Tibial artery (tissue), 4 donors: ENCODE results near the gene PLA2G3.

Experiments used
- DNase-seq, 2 donors: peaks; one replicate each; pipeline ENCODE4 v3.0.0-alpha.2; 2019
- H3K27ac ChIP-seq, 2 donors: fragments of 200-600 bp; sonication (generic) in 1 of 2; 1 replicate in 1 of 2; 2 replicates in 1 of 2; pipeline ENCODE4 v1.5.1; 2018 to 2019; ENCODE audit warnings: mild to moderate bottlenecking in 1 of 2
- H3K27me3 ChIP-seq, 2 donors: fragments of 200-600 bp; sonication (generic) in 1 of 2; one replicate each; pipeline versions ENCODE4 v1.5.1 to v1.6.0; 2016 to 2019
- H3K36me3 ChIP-seq, 3 donors: fragments of 200-600 bp; sonication (generic) in 2 of 3; one replicate each; pipeline ENCODE4 v1.5.1; 2016 to 2019; ENCODE audit warnings: mild to moderate bottlenecking in 2 of 3
- H3K4me1 ChIP-seq, 4 donors: fragments of 200-600 bp; sonication (generic) in 2 of 4; 1 replicate in 3 of 4; 2 replicates in 1 of 4; pipeline ENCODE4 v1.5.1; 2016 to 2019
- H3K4me3 ChIP-seq, 2 donors: fragments of 200-600 bp; sonication (generic) in 1 of 2; 1 replicate in 1 of 2; 2 replicates in 1 of 2; pipeline ENCODE4 v1.5.1; 2018 to 2019; ENCODE audit warnings: mild to moderate bottlenecking in 2 of 2
- H3K9me3 ChIP-seq, 3 donors: fragments of 200-600 bp; sonication (generic) in 1 of 3; one replicate each; pipeline ENCODE4 v1.5.1; 2016 to 2019
- intact Hi-C: fragments of 100-400 bp; cut with DNase I; formaldehyde crosslinking; loops from one replicate; pipeline ENCODE4 v1.15.0; 2023; ENCODE audit warnings: low total_unique reads
- TF ChIP-seq, protein P1 (sequence below), 2 experiments: fragments of 200-600 bp in 1 of 2; fragments of 450-650 bp in 1 of 2; IDR thresholded peaks; one replicate each; pipeline ENCODE4 v1.5.1; 2017 to 2019; ENCODE audit warnings: antibody characterized with exemption in 2 of 2, mild to moderate bottlenecking in 1 of 2, moderate library complexity in 1 of 2

PLA2G3 gene

DNA sequence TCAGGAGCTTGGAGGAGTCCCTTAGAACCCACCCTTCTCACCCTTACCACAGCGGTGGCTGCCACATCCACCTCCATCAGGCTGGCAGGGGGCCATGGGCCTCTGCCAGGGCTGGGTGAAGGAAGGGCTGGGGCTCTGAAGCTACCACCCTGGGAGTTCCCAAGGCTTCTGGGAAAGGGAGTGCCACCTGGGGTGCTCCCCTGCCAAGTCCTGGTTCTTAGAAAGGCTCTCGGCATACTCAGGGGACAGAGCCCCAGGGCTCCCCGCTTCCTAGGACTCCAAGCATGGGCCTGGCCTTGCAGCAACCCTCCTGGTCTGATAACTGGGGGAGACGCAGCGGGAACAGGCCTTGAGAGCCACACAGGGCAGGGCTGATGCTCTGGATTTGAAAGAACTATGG lies 438 bp upstream of the PLA2G3 start:
- DNase-seq = no peak
- Histone ChIP-seq H3K36me3 (no peaks in the 10 kb centered on the region), H3K27ac (no peak overlapping the region), H3K4me3 (no peak overlapping the region), H3K27me3 (peaks cover 0 to 9% of the 10 kb centered on the region in 2 donors), H3K9me3 (no peaks in the 10 kb centered on the region), H3K4me1 (peaks cover 0 to 25% (median 12%) of the 10 kb centered on the region in 4 donors)
- intact Hi-C loops = loop anchor here (10.0 kb wide), 1 partner anchor 376 kb away; no protein-coding TSS in a partner anchor
- TF ChIP-seq, protein P1, sequence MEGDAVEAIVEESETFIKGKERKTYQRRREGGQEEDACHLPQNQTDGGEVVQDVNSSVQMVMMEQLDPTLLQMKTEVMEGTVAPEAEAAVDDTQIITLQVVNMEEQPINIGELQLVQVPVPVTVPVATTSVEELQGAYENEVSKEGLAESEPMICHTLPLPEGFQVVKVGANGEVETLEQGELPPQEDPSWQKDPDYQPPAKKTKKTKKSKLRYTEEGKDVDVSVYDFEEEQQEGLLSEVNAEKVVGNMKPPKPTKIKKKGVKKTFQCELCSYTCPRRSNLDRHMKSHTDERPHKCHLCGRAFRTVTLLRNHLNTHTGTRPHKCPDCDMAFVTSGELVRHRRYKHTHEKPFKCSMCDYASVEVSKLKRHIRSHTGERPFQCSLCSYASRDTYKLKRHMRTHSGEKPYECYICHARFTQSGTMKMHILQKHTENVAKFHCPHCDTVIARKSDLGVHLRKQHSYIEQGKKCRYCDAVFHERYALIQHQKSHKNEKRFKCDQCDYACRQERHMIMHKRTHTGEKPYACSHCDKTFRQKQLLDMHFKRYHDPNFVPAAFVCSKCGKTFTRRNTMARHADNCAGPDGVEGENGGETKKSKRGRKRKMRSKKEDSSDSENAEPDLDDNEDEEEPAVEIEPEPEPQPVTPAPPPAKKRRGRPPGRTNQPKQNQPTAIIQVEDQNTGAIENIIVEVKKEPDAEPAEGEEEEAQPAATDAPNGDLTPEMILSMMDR (IDR thresholded peaks at IDR 0.05) = no peak

- intact Hi-C loops = no loop called here
- Histone ChIP-seq H3K36me3 (peaks cover 0 to under 1% (median 0%) of the 10 kb centered on the region in 3 donors), H3K27me3 (peaks cover 0 to 9% of the 10 kb centered on the region in 2 donors), H3K9me3 (no peaks in the 10 kb centered on the region), H3K4me1 (peaks cover 0 to 25% (median 12%) of the 10 kb centered on the region in 4 donors), H3K4me3 (no peak overlapping the region), H3K27ac (no peak overlapping the region)
- no peak for DNase-seq
- TF ChIP-seq, protein P1 (IDR thresholded peaks at IDR 0.05) = no peak
Observed at GRCh38 chr22:31139066-31139465, 1.2 kb downstream of the PLA2G3 start.

- peaks cover 0 to 9% of the 10 kb centered on the region in 2 donors for H3K27me3 ChIP-seq
- H3K9me3 ChIP-seq = no peaks in the 10 kb centered on the region
- TF ChIP-seq, protein P1 (IDR thresholded peaks at IDR 0.05) = no peak
- intact Hi-C loops = no loop called here
- H3K4me3 ChIP-seq = no peak overlapping the region
- no peak for DNase-seq
- H3K27ac ChIP-seq = no peak overlapping the region
- peaks cover 0 to 7% (median 0%) of the 10 kb centered on the region in 3 donors for H3K36me3 ChIP-seq
- H3K4me1 ChIP-seq = peaks cover 0 to 19% (median 11%) of the 10 kb centered on the region in 4 donors
Observed at GRCh38 chr22:31138126-31138525, 2.2 kb downstream of the PLA2G3 start.

GRCh38 chr22:31137721-31138120 lies 2.6 kb downstream of the PLA2G3 start:
- intact Hi-C loops = no loop called here
- Histone ChIP-seq H3K4me3 (no peak overlapping the region), H3K9me3 (no peaks in the 10 kb centered on the region), H3K27ac (no peak overlapping the region), H3K27me3 (peaks cover 0 to 9% of the 10 kb centered on the region in 2 donors), H3K4me1 (peaks cover 0 to 15% (median 8%) of the 10 kb centered on the region in 4 donors), H3K36me3 (peaks cover 0 to 7% (median 0%) of the 10 kb centered on the region in 3 donors)
- TF ChIP-seq, protein P1 (IDR thresholded peaks at IDR 0.05) = no peak
- no peak for DNase-seq

GRCh38 chr22:31136711-31137110 lies 3.6 kb downstream of the PLA2G3 start:
- Histone ChIP-seq H3K27ac (no peak overlapping the region), H3K9me3 (no peaks in the 10 kb centered on the region), H3K36me3 (peaks cover 0 to 7% (median 0%) of the 10 kb centered on the region in 3 donors), H3K4me3 (no peak overlapping the region), H3K4me1 (peaks cover 0 to 11% (median 5%) of the 10 kb centered on the region in 4 donors), H3K27me3 (peaks cover 0 to 9% of the 10 kb centered on the region in 2 donors)
- intact Hi-C loops = no loop called here
- DNase-seq = no peak
- TF ChIP-seq, protein P1 (IDR thresholded peaks at IDR 0.05) = no peak

DNA sequence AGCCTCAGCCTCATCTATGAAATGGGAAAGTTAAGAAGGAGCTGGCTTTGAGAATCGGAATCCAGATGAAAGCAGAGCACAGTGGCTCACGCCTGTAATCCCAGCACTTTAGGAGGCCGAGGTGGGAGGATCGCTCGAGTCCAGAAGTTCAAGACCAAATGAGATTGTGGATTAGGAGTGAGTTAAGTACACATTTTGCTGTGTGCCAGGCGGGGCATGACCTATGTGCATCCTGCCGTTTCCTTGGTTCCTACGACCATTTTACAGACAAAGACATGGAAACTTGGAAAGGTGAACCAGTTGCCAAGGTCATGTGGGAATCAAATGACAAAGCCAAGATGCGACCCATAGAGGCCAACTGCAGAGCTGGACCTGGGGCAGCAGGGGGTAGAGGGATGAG lies 4.2 kb downstream of the PLA2G3 start:
- Histone ChIP-seq H3K4me3 (no peak overlapping the region), H3K27me3 (peaks cover 0 to 9% of the 10 kb centered on the region in 2 donors), H3K9me3 (no peaks in the 10 kb centered on the region), H3K36me3 (peaks cover 0 to 7% (median 0%) of the 10 kb centered on the region in 3 donors), H3K27ac (no peak overlapping the region), H3K4me1 (peaks cover 0 to 11% (median 5%) of the 10 kb centered on the region in 4 donors)
- intact Hi-C loops = no loop called here
- DNase-seq = no peak
- TF ChIP-seq, protein P1 (IDR thresholded peaks at IDR 0.05) = no peak
